Measurements from ENCODE around the gene CFAP46.

CFAP46 gene

DNA sequence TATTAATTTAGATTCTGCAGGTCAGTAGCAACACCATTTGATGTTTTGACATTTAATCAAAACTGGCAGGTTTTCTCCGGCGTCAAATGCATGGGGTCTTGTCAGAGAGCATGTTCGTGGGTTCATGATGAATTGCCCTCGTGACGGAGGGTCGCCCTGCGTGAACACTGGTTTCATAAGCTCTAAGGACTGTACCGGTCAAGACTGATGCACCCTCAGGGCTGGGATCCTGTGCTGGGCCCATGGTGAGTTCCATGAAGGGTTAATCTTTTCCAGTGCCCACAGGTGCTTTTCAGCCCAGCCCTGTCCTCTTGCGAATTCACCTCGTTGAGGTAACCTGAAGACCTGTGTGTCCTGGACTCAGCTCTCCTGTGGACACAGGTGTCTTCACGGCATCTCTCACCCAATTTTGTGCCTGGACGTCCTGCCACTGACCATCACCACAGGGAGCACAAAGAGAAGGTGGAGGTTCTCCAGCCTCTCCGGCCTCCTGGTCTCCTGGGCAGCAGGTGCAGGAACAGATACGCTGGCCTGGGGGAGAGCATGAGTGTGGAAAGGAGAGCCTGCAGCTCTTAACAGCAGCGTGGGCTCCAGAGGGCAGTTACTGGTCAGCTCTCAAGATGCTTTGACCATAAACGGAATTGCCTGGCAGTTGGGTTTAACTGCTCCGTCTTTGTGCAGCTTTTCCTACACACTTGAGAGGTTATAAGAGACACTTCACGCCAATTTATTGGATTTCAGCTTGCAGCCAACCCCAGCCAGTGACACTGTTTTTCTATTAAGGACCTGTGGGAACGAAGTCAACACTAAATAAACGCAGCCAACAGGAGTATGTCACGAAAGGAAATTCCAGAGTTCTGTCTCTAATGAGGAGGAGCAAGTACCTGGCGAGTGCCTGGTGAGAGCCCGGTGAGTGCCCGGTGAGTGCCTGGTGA lies 37.4 kb upstream of the CFAP46 start:
- DNase-seq, result no peak

DNA sequence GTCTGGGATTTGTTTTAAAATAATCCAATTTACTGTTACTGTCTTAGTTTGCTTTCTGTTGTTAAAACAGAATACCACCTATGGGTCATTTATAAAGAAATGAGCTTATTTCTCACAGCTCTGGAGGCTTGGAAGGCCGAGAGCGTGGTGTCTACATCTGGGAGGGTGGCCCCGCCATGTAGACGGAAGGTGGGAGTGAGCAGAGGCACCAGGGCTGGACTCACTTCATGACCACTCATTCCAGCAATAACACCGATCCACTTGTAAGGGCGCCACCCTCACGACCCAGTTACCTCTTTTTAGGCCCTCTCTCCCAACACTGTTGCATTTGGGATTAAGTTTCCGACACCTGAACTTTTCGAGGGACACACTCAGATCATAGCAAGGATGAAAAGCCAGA lies 36.2 kb upstream of the CFAP46 start:
- DNase-seq, result no peak

DNA sequence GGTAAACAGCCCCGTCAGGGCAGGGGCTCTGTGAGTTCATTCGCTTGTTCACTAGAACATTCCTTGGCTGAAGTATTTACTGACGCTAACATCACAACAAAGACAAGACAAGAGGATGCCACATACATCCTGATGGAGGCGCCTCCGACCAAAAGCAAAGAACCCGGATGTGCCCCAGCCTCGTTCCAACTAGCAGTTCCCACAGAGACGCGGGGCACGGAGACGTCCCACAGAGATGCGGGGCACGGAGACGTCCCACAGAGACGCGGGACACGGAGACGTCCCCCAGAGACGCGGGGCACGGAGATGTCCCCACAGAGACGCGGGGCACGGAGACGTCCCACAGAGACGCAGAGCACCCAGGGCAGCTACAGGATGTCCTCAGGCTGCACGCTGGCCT lies 35.4 kb upstream of the CFAP46 start:
- no peak for DNase-seq

DNA sequence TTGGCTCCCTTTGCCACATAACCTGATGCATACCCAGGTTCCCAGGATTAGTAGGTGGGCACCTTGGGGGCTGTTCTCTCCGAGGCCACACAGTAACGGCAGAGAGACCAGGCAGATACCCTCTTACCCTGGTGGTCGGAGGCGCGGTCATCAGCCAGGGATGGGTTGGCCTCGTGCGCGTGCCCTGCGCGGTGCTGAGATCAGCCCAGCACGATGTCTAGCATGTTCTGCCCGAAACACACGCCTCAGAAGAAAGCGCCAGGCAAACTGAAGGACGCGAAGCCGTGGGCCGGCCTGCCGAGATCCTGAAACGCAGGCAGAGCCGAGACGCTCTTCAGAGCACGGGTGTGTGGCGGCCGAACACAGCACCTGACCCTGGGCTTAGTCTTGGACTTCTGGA lies 34.7 kb upstream of the CFAP46 start:
- no peak for DNase-seq

DNA sequence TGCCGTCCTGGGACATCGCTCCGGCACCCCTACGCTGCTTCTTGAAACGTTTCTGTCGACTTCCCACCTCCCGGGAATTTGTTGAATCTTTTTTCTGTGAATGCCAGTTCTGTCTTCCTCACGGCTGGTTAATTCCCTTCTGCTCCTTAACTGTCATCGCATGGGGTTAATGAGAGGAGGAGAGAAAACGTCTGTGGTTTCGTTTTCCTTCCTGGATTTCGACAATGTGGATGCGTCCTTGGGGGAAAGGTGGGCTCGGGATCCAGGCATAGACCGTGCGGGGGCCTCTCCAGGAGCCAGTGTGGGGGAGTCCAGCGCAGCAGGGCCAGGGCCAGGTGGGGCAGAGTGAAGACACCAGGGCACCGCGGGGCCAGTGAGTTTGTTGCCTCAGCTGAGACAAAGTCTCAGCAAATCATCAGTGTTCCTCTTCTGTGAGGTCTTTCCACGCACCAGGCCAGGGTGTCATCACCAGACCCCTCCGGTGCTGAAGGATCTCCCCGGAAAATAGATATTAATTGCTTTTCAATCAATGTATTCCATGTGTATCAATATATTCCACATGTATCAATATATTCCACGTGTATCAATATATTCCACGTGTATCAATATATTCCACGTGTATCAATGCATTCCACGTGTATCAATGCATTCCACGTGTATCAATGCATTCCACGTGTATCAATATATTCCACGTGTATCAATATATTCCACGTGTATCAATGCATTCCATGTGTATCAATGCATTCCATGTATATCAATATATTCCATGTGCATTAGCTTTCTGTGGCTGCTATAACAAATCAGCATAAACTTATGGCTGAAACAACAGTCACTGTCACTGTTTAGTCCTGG lies 33.7 kb upstream of the CFAP46 start:
- no peak for DNase-seq

DNA sequence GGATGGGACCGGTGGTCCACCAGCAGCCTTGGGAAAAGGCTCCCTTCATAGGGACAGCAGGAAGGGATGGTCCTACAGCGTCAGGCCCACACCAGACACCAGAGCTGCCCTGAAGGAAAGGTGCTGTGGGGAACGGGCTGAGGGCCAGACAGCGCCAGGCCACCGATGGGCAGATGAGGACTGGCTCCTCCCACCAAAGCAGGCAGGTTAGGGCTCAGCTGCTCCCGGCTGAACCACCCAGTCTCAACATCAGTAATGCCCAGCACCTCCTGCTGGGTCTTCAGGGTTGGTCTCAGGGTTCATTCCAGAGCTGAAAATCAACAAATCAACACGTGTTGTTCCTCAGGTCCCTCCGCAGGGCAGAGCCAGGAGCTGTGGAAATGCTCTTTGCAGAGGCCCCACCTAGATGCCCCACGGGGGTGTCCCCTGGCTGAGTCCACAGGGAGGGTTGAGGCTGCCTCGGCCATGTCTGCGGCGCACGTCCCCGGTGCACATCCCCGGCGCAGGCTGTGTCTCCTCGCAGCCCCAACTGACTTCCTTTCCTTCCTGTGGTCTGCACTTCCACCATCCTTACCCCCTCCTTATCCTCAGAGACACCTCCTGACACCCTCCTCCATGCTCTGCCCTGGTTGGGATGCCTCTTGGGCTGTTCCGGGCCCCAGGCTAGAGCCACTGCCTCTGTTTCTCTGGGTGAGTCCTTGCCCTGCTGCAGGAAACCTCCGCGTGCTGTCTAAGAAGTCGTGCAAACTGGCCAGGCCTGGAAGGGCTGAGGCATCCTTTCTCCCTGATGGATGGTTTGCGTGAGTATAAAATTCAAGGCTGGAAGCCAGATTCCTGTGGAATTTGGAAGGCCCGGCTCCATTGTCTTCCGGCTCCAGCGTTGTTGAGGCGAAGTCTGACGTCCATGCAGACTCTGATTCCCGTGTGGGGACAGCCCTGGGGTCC lies 32.8 kb upstream of the CFAP46 start:
- no peak for DNase-seq

DNA sequence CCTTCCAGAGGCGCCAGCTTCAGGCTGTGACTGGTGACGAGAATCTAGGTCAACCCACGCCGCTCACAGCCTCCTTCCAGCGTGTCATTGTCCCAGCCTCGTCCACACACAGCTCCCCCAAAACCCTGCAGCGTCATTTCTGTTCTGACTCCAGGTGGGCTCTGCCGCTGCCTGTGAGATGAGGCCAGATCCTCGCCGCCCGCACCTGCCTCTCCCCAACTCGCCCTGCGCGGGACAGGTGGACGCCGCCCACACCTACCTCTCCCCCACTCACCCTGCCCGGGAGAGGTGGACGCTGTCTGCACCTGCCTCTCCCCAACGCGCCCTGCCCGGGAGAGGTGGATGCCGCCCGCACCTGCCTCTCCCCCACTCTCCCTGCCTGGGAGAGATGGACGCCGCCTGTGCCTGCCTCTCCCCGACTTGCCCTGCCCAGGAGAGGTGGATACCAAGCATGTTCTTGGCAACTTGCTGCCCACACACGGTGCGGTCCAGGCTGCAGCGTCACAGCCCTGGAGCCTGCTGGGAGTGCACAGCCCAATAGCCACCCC lies 32.0 kb upstream of the CFAP46 start:
- no peak for DNase-seq

DNA sequence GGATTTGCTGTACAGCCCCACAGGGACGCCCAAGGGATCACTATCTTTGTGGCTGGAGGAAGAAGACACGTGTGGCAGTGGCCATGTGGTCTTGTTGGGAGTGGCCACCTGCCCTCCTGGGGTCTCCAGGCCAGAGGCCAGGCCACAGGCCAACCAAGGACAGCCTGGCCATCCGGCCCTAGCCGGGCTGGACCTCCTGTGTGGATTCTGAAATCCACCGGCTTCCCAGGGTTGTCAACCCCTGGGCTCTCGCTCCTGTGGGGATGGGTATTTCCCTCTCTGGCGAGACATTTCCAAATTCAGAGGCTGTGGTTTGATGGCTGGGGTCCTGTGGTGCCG lies 31.5 kb upstream of the CFAP46 start:
- no peak for DNase-seq

DNA sequence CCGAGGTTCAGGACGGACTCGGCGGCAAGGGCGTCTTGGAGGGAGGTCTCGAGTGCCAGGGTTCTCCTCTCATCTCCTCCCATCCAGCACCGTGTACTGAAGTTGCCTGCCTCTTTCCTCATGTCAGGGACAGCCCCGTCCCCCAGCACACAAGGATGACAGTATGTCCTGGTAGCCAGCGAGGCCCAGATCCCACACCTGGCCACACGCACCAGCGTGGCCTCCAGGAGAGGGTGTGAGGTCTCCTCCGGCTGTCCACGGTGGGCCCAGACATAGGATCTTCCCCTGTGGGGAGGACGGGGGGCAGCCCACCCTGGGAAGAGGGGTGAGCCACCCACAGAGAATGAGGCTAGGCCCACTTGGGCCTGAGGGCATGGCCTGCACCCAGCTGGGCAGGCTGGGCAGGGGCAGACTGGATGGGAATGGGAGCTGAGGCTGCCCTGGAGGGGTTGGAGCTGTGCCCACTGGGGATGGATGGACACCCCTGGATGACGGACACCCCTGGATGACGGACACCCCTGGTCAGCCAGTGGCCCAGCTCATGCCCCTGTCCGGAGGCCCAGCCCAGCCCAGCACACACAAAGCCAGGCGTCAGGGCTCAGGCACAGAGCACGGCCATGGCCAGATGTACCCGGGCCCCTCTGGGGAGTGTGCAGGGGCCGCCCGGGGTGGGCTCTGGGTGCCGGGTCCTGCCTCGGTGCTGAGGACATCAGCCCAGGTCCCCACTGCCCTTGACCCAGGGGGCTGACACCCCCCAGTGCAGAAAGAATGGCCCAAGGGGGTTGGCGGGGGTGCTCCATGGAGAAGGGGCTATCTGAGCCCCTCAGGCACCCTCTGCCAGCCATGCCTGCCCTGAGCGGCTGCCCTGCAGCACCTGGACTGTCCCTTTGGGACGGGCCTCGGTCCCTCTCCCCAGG lies 30.9 kb upstream of the CFAP46 start:
- no peak for DNase-seq

DNA sequence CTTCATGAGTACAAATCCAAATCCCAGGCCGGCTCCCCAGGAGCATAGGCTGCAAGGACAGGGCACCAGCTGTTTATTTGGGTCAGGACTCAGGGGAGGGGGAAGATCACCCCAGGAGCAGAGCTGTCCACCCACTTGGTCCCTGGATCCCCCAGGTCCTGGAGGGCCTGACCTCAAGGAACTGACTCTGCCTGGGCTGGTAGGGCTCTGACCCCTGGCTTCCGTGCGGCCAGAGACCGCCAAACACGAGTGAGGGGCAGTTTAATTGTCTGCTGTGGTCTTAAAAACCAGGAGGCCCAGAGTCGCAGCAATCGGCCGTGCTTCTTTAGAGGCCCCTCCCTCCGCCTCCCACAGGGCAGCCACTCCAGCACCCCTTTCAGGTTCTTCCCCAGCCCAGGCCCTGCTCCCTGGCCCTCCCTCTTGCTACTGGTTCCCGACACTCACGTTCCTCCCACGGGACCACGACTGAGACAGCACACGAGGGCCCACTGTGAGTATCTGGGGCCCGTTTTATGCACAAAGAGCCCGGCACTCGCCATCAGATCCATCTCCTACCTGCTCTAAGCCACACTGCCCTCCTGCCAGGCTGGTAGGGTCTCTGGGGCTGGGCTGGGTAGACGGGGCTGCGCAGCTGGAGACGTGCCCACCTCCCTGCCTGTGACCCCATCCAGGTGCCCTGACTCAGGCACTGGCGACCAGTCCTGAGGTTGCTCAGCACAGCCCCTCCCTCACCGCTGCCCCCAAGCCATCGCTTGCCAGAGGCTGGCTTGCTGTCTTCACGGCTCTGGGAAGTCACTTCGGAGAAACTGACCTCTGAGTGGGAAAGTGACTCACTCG lies 30.0 kb upstream of the CFAP46 start:
- DNase-seq, result no peak

DNA sequence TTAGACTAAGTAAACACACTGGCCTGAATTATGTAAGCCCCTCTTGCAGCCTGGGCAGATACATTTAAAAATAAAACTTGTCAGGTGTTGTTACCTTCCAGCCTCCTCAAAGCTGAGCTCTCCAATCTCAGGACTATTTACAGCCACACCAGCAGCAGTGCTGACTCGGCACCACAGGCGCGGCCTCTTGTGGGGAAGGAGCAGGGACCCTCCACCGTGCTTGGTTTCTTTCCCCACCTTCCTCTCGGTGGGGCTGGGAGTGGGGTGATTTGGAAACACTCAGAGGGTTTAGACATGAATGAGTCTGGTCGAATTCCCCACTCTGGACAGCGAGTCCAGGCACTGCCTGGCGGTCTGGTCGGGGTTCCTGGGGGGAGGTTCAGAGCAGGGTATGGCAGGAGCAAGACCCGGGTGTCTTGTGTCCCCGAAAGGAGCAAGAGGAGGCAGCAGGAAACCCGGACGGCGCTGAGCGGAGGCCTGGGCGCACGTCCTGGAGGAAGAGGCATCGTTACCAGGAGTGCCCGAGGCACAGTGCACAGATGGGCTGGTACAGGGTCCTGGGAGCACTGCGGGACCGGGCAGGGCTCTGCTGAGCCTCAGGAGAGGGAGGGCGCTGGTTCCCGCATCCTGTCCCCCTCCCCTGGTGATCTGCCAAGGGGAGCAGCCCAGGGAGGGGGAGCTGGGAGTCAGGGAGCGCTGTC lies 29.2 kb upstream of the CFAP46 start:
- DNase-seq, result no peak

DNA sequence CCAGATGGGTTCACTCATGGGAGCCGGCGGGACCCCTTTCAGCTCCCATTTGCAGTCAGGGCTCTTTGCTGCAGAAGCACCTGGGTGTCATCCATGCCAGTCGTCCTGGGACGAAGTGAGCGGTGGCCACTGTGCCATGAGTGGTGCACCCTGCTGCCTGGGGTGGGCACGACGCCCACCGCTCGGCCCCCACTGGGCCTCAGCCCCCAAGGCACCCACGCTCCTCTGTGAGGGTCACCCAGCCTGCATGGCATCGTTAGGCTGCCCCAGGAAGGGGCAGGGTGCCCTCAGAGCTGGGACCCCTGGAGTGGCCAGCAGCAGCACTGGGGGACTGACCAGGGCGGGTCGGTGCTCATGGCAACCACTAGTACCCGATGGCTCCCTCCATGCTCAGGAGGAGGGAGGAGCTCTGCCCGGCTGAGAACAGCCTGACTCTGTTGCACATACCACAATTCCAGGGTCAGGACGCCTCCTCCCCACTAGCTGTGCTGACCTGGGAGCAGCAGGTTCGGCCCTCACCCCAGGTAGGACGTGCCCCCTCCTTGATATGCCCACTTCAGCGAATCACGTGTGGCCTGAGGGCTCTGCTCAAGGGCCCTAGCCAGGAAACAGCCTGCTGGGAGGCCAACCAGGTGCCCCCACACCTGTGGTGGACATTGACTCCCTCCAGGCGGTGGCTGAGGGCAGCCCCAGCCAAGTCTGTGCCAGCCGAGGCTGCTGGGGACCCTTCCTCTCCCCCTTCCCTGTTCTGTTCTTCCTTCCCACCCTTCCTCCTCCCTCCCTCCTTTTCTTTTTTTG lies 28.5 kb upstream of the CFAP46 start:
- DNase-seq, result no peak

DNA sequence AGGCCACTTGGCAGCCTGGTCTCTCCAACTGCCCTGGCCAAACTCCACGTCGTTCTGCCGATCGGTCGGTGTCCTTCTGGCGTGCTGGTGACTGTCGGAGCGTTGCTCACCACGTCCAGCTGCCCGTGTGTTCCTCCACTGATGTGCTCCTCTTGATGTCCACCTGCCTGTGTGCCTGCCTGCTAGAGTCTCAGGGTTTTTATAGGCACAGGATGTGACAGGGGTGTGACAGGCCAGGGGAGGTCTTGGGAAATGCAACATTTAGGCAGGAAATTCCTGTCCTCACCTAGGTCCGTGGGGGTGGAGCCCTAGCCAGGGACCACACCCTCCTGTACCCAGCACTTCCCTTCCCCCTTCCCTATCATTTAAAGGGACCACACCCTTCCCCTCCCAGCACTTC lies 25.2 kb upstream of the CFAP46 start:
- DNase-seq, result no peak

DNA sequence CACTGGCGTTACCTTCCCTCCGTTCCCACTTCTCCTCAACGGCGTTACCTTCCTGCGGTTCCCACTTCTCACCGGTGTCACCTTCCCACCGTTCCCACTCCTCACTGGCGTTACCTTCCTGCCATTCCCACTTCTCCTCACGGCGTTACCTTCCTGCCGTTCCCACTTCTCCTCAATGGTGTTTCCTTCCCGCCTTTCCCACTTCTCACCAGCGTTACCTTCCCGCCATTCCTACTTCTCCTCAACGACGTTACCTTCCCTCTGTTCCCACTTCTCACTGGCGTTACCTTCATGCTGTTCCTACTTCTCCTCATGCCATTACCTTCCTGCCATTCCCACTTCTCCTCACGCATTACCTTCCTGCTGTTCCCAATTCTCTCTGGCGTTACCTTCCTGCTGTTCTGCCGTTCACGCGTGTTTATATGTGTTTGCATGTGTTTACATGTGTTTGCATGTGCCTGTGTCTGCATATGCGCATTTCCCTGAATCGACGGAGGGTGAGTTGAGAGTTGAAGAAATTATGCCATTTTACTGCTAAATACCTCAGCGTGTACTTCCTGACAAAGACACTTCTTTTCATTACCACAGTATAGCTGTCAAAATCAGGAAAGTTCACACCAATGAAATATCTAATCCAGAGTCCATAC lies 23.2 kb upstream of the CFAP46 start:
- no peak for DNase-seq

DNA sequence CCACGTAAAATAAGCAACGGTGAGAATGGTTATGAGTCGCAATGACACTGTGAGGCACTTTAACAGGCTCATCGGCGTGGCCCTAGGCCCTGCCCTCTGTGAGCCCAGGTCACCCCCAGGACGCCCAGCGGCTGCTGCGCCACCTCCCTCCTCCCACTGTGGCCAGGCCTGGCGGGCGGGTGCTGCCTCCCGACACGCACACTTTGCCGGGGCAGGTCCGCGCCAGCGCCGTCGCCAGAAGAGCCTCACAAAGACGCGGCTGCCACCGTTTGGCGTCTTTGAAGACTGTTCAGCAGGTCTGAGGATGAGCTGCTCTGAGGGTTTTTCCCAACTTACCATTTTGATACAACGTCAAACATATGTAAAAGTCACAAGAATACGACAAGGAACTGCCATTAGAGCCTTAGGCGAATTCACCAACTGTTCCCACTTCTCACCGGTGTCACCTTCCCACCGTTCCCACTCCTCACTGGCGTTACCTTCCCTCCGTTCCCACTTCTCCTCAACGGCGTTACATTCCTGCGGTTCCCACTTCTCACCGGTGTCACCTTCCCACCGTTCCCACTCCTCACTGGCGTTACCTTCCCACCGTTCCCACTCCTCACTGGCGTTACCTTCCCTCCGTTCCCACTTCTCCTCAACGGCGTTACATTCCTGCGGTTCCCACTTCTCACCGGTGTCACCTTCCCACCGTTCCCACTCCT lies 22.5 kb upstream of the CFAP46 start:
- DNase-seq, result peak; percentile 39

DNA sequence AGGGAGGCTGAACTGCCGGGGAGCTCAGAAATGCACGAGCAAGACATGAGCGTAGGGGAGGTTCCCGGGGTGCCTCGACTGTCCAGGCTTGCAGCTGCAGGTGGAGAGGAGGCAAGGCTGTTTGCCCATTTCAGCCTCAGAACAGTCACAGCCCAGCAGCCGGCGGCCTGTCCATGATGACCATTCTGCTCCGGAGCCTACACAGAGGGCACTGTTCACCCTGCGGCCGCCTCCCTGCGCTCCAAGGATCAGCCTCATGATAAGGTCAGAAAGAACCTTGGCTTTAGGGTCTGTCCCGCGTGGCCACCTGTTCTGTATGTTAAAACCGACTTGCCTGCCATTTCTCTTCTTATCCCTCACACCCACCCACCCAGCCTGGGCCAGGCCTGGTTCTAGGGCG lies 21.9 kb upstream of the CFAP46 start:
- DNase-seq, result no peak

DNA sequence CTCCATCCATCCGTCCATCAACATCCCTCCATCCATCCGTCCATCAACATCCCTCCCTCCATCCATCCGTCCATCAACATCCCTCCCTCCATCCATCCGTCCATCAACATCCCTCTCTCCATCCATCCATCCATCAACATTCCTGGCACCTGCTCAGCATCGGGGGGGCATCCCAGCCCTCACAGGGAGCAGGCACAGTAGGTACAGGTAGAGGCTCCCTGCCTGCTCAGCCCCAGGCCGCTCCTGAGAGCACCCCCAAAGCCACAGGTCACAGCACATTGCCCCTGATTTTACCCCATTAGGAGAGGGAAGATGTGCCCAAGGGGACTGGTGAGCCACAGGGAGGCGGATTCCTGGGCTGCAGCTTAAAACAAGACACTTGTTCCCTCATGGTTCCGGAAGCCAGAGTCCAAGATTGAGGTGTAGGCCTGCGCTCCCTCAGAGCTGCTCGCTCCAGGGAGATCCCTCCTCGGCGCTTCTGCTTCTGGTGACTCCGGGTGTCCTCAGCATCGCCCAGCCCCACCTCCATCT lies 21.1 kb upstream of the CFAP46 start:
- DNase-seq, result no peak
